Measurements from ENCODE around the gene NTRK2.

GRCh38 chr9:84993105-84993504 lies 323.6 kb downstream of the NTRK2 start:
- TF ChIP-seq EZH2phosphoT487 (IDR thresholded peaks at IDR 0.05) = no peak
- no peak for TF ChIP-seq EZH2 (IDR thresholded peaks at IDR 0.05)
- TF ChIP-seq CTCF (IDR thresholded peaks at IDR 0.05) = no peak

Measured in neural progenitor cell (in vitro differentiated cells).